ENCODE data around the gene CACUL1. TPM values are rescaled to one million over a fixed set of nuclear protein-coding genes. Genes with fewer than 3 reads are reported as not detected.
"Not testable (repeated sequence)": the region's sequence is repeated elsewhere in the genome, so short reads cannot be mapped to it uniquely, and the experiment has no call there.

The CACUL1 gene
- 27.6 and 29.4 TPM in 2 replicates for total RNA-seq

GRCh38 chr10:118754556-118755423 lies at the start of gene CACUL1:
CACUL1 (minus strand) TSS chr10:118754970; CDS start chr10:118754762, 208 bp downstream.
- Mint-ChIP-seq H3K9me3 (no peaks in the 10 kb centered on the region), H3K27me3 (peaks cover 13% of the 10 kb centered on the region), H3K4me3 (peak within 1 kb of the TSS; percentile 96), H3K4me1 (peaks cover 29% of the 10 kb centered on the region), H3K36me3 (ENCODE audit: low read depth) (peaks cover 2% of the 10 kb centered on the region), H3K27ac (peak within 1 kb of the TSS; percentile 88)
- DNase-seq: peak; percentile 100
- intact Hi-C loops (cut with micrococcal nuclease): loop anchor here (1.0 to 10.0 kb wide), 6 partner anchors 21 to 900 kb away; partner anchors contain the start of genes BAG3, FAM204A and RAB11FIP2

- intact Hi-C loops (cut with micrococcal nuclease): no loop called here
- H3K36me3 Mint-ChIP-seq (ENCODE audit: low read depth): no peaks in the 10 kb centered on the region
These were observed 49.5 kb upstream of the CACUL1 start for GRCh38 chr10:118804262-118804773.

GRCh38 chr10:118802126-118802793 lies 47.5 kb upstream of the CACUL1 start:
- no peak for DNase-seq
- Mint-ChIP-seq H3K36me3 (ENCODE audit: low read depth) (no peaks in the 10 kb centered on the region), H3K9me3 (no peaks in the 10 kb centered on the region), H3K4me3 (no peak overlapping the region), H3K27me3 (peaks cover 8% of the 10 kb centered on the region), H3K27ac (no peak overlapping the region), H3K4me1 (no peaks in the 10 kb centered on the region)
- intact Hi-C loops (cut with micrococcal nuclease): no loop called here

More at GRCh38 chr10:118804262-118804773, 49.5 kb upstream of the CACUL1 start:
- no peak for DNase-seq
- H3K9me3 Mint-ChIP-seq: no peaks in the 10 kb centered on the region
- H3K4me1 Mint-ChIP-seq: no peaks in the 10 kb centered on the region
- H3K27ac Mint-ChIP-seq: no peak overlapping the region
- H3K4me3 Mint-ChIP-seq: no peak overlapping the region
- peaks cover 5% of the 10 kb centered on the region for H3K27me3 Mint-ChIP-seq

- peaks cover 16% of the 10 kb centered on the region for H3K27me3 Mint-ChIP-seq
- H3K9me3 Mint-ChIP-seq: peaks cover 9% of the 10 kb centered on the region
- DNase-seq: no peak
- H3K27ac Mint-ChIP-seq: no peak overlapping the region
- intact Hi-C loops (cut with micrococcal nuclease): no loop called here
- H3K4me1 Mint-ChIP-seq: no peaks in the 10 kb centered on the region
- no peak overlapping the region for H3K4me3 Mint-ChIP-seq
- H3K36me3 Mint-ChIP-seq (ENCODE audit: low read depth): no peaks in the 10 kb centered on the region
These were observed 46.1 kb upstream of the CACUL1 start for GRCh38 chr10:118800920-118801319.

- no peak overlapping the region for H3K27ac Mint-ChIP-seq
- intact Hi-C loops (cut with micrococcal nuclease): no loop called here
- no peaks in the 10 kb centered on the region for H3K36me3 Mint-ChIP-seq (ENCODE audit: low read depth)
- H3K4me1 Mint-ChIP-seq: no peaks in the 10 kb centered on the region
- peaks cover 9% of the 10 kb centered on the region for H3K9me3 Mint-ChIP-seq
- H3K27me3 Mint-ChIP-seq: peaks cover 16% of the 10 kb centered on the region
- no peak overlapping the region for H3K4me3 Mint-ChIP-seq
- DNase-seq: no peak
These were observed 45.0 kb upstream of the CACUL1 start for GRCh38 chr10:118799777-118800176.

- DNase-seq: no peak
- no peaks in the 10 kb centered on the region for H3K4me1 Mint-ChIP-seq
- peaks cover 16% of the 10 kb centered on the region for H3K27me3 Mint-ChIP-seq
- H3K9me3 Mint-ChIP-seq: peaks cover 9% of the 10 kb centered on the region
- intact Hi-C loops (cut with micrococcal nuclease): no loop called here
- H3K36me3 Mint-ChIP-seq (ENCODE audit: low read depth): no peaks in the 10 kb centered on the region
- no peak overlapping the region for H3K4me3 Mint-ChIP-seq
- H3K27ac Mint-ChIP-seq: no peak overlapping the region
These were observed 43.5 kb upstream of the CACUL1 start for GRCh38 chr10:118798231-118798662.

- intact Hi-C loops (cut with micrococcal nuclease); H3K4me3 Mint-ChIP-seq; H3K9me3 Mint-ChIP-seq; DNase-seq; H3K4me1 Mint-ChIP-seq; H3K36me3 Mint-ChIP-seq (ENCODE audit: low read depth); H3K27ac Mint-ChIP-seq: not testable (repeated sequence)
- peaks cover 15% of the 10 kb centered on the region for H3K27me3 Mint-ChIP-seq
These were observed 40.2 kb upstream of the CACUL1 start for GRCh38 chr10:118794971-118795370.

- H3K9me3 Mint-ChIP-seq: peaks cover 9% of the 10 kb centered on the region
- no peaks in the 10 kb centered on the region for H3K36me3 Mint-ChIP-seq (ENCODE audit: low read depth)
- intact Hi-C loops (cut with micrococcal nuclease): no loop called here
- H3K27me3 Mint-ChIP-seq: peaks cover 10% of the 10 kb centered on the region
- H3K4me1 Mint-ChIP-seq: no peaks in the 10 kb centered on the region
- H3K4me3 Mint-ChIP-seq: no peak overlapping the region
- DNase-seq: no peak
- no peak overlapping the region for H3K27ac Mint-ChIP-seq
These were observed 38.8 kb upstream of the CACUL1 start for GRCh38 chr10:118793545-118793944.

GRCh38 chr10:118792526-118792925 lies 37.8 kb upstream of the CACUL1 start:
- no peak overlapping the region for H3K27ac Mint-ChIP-seq
- H3K9me3 Mint-ChIP-seq: peaks cover 9% of the 10 kb centered on the region
- H3K4me1 Mint-ChIP-seq: no peaks in the 10 kb centered on the region
- intact Hi-C loops (cut with micrococcal nuclease): no loop called here
- H3K4me3 Mint-ChIP-seq: no peak overlapping the region
- H3K36me3 Mint-ChIP-seq (ENCODE audit: low read depth): no peaks in the 10 kb centered on the region
- no peak for DNase-seq
- H3K27me3 Mint-ChIP-seq: peaks cover 12% of the 10 kb centered on the region

GRCh38 chr10:118790058-118790457 lies 35.3 kb upstream of the CACUL1 start:
- peaks cover 7% of the 10 kb centered on the region for H3K27me3 Mint-ChIP-seq
- intact Hi-C loops (cut with micrococcal nuclease): no loop called here
- no peaks in the 10 kb centered on the region for H3K4me1 Mint-ChIP-seq
- H3K9me3 Mint-ChIP-seq: no peaks in the 10 kb centered on the region
- DNase-seq: no peak
- H3K27ac Mint-ChIP-seq: no peak overlapping the region
- H3K4me3 Mint-ChIP-seq: no peak overlapping the region
- no peaks in the 10 kb centered on the region for H3K36me3 Mint-ChIP-seq (ENCODE audit: low read depth)

GRCh38 chr10:118785551-118785950 lies 30.8 kb upstream of the CACUL1 start:
- Mint-ChIP-seq H3K36me3 (ENCODE audit: low read depth) (no peaks in the 10 kb centered on the region), H3K4me3 (no peak overlapping the region), H3K4me1 (no peaks in the 10 kb centered on the region), H3K27ac (no peak overlapping the region), H3K9me3 (no peaks in the 10 kb centered on the region), H3K27me3 (peaks cover 7% of the 10 kb centered on the region)
- intact Hi-C loops (cut with micrococcal nuclease): no loop called here
- no peak for DNase-seq

- Mint-ChIP-seq H3K27me3 (peaks cover 7% of the 10 kb centered on the region), H3K4me1 (no peaks in the 10 kb centered on the region), H3K27ac (no peak overlapping the region), H3K9me3 (no peaks in the 10 kb centered on the region), H3K36me3 (ENCODE audit: low read depth) (no peaks in the 10 kb centered on the region), H3K4me3 (no peak overlapping the region)
- no peak for DNase-seq
- intact Hi-C loops (cut with micrococcal nuclease): no loop called here
These were observed 29.2 kb upstream of the CACUL1 start for GRCh38 chr10:118783776-118784545.

GRCh38 chr10:118782916-118783465 lies 28.2 kb upstream of the CACUL1 start:
- DNase-seq; H3K27ac Mint-ChIP-seq; H3K27me3 Mint-ChIP-seq; H3K36me3 Mint-ChIP-seq (ENCODE audit: low read depth); H3K4me3 Mint-ChIP-seq; H3K9me3 Mint-ChIP-seq; intact Hi-C loops (cut with micrococcal nuclease); H3K4me1 Mint-ChIP-seq: not testable (repeated sequence)

Measured in activated CD4-positive, alpha-beta T cell treated with anti-CD3 and anti-CD28 coated beads, Interleukin-2, amount 10 ng/mL, durations not matched to agents 24 days and 14 days (primary cell).